GM12878 (cell line): ENCODE results near the gene SRRM3.

Source experiments
- CHD4 ChIP-seq: fragments of 200-600 bp; sonication (generic); IDR thresholded peaks from 2 replicates; pipeline ENCODE4 v1.6.1; 2016; ENCODE audit warnings: mild to moderate bottlenecking
- POLR2A ChIP-seq: IDR thresholded peaks from 2 replicates; pipeline ENCODE4 v1.6.1; 2011; ENCODE audit warnings: low read depth, mild to moderate bottlenecking, low read length
- USF2 ChIP-seq: IDR thresholded peaks from 2 replicates; pipeline ENCODE4 v1.6.1; 2011; ENCODE audit warnings: low read depth, low read length, improper control_type of control experiment, borderline replicate concordance
- ZSCAN29 ChIP-seq: fragments of 450-650 bp; IDR thresholded peaks from 2 replicates; pipeline ENCODE4 v1.6.1; 2017; ENCODE audit warnings: mild to moderate bottlenecking, moderate library complexity

DNA sequence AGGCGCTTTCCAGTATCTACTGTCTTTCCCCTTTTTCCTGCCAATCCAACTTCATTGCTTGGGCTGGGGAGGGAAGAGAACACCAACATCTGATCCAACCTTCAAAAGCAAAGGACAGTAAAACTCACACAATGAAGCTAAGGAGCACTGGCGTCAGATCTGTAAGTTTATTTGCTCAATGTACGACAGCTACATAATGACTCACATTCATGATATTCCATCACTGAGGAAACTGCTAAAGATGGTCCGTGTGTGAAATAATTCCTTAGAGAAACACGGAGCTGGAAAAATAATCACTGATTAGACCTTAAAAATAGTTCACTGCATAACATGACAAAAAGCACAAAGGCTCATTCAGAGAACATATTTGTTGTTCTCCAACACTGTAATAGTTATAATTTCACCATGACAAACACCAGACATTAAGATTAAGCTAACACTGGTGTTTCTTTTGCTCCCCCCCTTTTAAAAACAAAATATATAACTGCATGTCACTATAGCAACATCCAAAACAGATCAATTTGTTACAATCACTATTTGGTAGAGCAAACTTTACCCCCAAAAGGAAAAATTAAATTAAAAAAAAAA is 125.0 kb downstream of the SRRM3 start:
- no peak for TF ChIP-seq USF2
- TF ChIP-seq CHD4: no peak
- no peak for TF ChIP-seq ZSCAN29
- no peak for TF ChIP-seq POLR2A
